Measurements from ENCODE around the gene PCP4.
"Not testable (repeated sequence)": the region's sequence is repeated elsewhere in the genome, so short reads cannot be mapped to it uniquely, and the experiment has no call there.

Gene PCP4

GRCh38 chr21:39866093-39866492 lies 1.1 kb upstream of the PCP4 start:
- no peak for DNase-seq

- no peak for DNase-seq
Observed at GRCh38 chr21:39869141-39869818, 2.0 kb downstream of the PCP4 start.

- no peak for DNase-seq
Observed at GRCh38 chr21:39873687-39874086, 6.4 kb downstream of the PCP4 start.

- no peak for DNase-seq
Observed at GRCh38 chr21:39874206-39874605, 7.0 kb downstream of the PCP4 start.

GRCh38 chr21:39874759-39875158 lies 7.5 kb downstream of the PCP4 start:
- DNase-seq = no peak

- no peak for DNase-seq
Observed at GRCh38 chr21:39881661-39882060, 14.4 kb downstream of the PCP4 start.

GRCh38 chr21:39882151-39882838 lies 15.1 kb downstream of the PCP4 start:
- no peak for DNase-seq

GRCh38 chr21:39882839-39883195 lies 15.6 kb downstream of the PCP4 start:
- no peak for DNase-seq

GRCh38 chr21:39885119-39885848 lies 18.0 kb downstream of the PCP4 start:
- DNase-seq = peak; percentile 10 to 59

- DNase-seq = no peak
Observed at GRCh38 chr21:39888848-39889247, 21.6 kb downstream of the PCP4 start.

GRCh38 chr21:39891111-39891510 lies 23.9 kb downstream of the PCP4 start:
- no peak for DNase-seq

- not testable (repeated sequence) for DNase-seq
Observed at GRCh38 chr21:39891863-39892262, 24.6 kb downstream of the PCP4 start.

GRCh38 chr21:39900491-39900890 lies 33.3 kb downstream of the PCP4 start:
- no peak for DNase-seq

GRCh38 chr21:39900911-39901310 lies 33.7 kb downstream of the PCP4 start:
- DNase-seq = no peak

GRCh38 chr21:39902986-39903385 lies 35.7 kb downstream of the PCP4 start:
- no peak for DNase-seq

- DNase-seq = no peak
Observed at GRCh38 chr21:39904457-39904856, 37.2 kb downstream of the PCP4 start.

- DNase-seq = no peak
Observed at GRCh38 chr21:39908265-39908923, 41.2 kb downstream of the PCP4 start.

- no peak for DNase-seq
Observed at GRCh38 chr21:39911286-39912199, 44.3 kb downstream of the PCP4 start.

- no peak for DNase-seq
Observed at GRCh38 chr21:39913706-39914305, 46.6 kb downstream of the PCP4 start.

- DNase-seq = no peak
Observed at GRCh38 chr21:39915881-39916280, 48.6 kb downstream of the PCP4 start.

- DNase-seq = no peak
Observed at GRCh38 chr21:39918558-39918957, 51.3 kb downstream of the PCP4 start.

- DNase-seq = no peak
Observed at GRCh38 chr21:39923476-39923875, 56.2 kb downstream of the PCP4 start.

All from hippocampal formation (tissue), 2 donors.